OCI-LY1 (cell line): ENCODE results near the gene MAN1A2.

Experiments used
- H2AFZ ChIP-seq: fragments of 200-600 bp; sonication (generic), shearing (Covaris generic); 2 replicates; pipeline ENCODE4 v1.6.0; 2014; ENCODE audit warnings: antibody characterized with exemption, mild to moderate bottlenecking, low read length
- H3F3A ChIP-seq: fragments of 200-600 bp; sonication (generic), shearing (Covaris generic); 2 replicates; pipeline ENCODE4 v1.6.0; 2014; ENCODE audit warnings: mild to moderate bottlenecking, antibody characterized with exemption, low read length, moderate library complexity; ENCODE audit not compliant: insufficient read depth
- H3K27ac ChIP-seq: fragments of 200-600 bp; sonication (generic); 2 replicates; pipeline ENCODE4 v1.5.1; 2014; ENCODE audit warnings: low read length, mixed run types, mild to moderate bottlenecking, low read depth; ENCODE audit not compliant: poor library complexity, severe bottlenecking
- H3K27me3 ChIP-seq: fragments of 200-600 bp; sonication (generic); 2 replicates; pipeline ENCODE4 v1.6.0; 2014; ENCODE audit warnings: antibody characterized with exemption, mild to moderate bottlenecking, low read length, moderate library complexity; ENCODE audit not compliant: insufficient read depth
- H3K36me3 ChIP-seq: fragments of 200-600 bp; sonication (generic); 2 replicates; pipeline ENCODE4 v1.6.1; 2014; ENCODE audit warnings: mild to moderate bottlenecking, antibody characterized with exemption, low read length, moderate library complexity, mixed read lengths; ENCODE audit not compliant: insufficient read depth
- H3K4me1 ChIP-seq: fragments of 200-600 bp; sonication (generic); 2 replicates; pipeline ENCODE4 v1.5.1; 2014; ENCODE audit warnings: mild to moderate bottlenecking, low read length, moderate library complexity; ENCODE audit not compliant: insufficient read depth, severe bottlenecking
- H3K4me2 ChIP-seq: fragments of 200-600 bp; sonication (generic), shearing (Covaris generic); 2 replicates; pipeline ENCODE4 v1.6.1; 2014; ENCODE audit warnings: low read length
- H3K4me3 ChIP-seq: fragments of 200-600 bp; sonication (generic); 2 replicates; pipeline ENCODE4 v1.5.1; 2014; ENCODE audit warnings: low read length, low read depth, mild to moderate bottlenecking, mixed read lengths; ENCODE audit not compliant: poor library complexity, severe bottlenecking
- H3K79me2 ChIP-seq: fragments of 200-600 bp; shearing (Covaris generic); 2 replicates; pipeline ENCODE4 v1.6.1; 2016; ENCODE audit warnings: mixed run types, low read length, mixed read lengths; ENCODE audit not compliant: insufficient read depth
- H3K9ac ChIP-seq: fragments of 200-600 bp; sonication (generic), shearing (Covaris generic); 2 replicates; pipeline ENCODE4 v1.6.1; 2014; ENCODE audit warnings: mild to moderate bottlenecking, low read length, mixed read lengths
- H3K9me2 ChIP-seq: fragments of 200-600 bp; sonication (generic), shearing (Covaris generic); 2 replicates; pipeline ENCODE4 v1.6.1; 2014; ENCODE audit warnings: low read depth, mild to moderate bottlenecking, low read length, mixed read lengths
- H3K9me3 ChIP-seq: fragments of 200-600 bp; shearing (Covaris generic); 2 replicates; pipeline ENCODE4 v1.6.1; 2014; ENCODE audit warnings: low read length, mixed read lengths
- H4K20me1 ChIP-seq: fragments of 200-600 bp; sonication (generic), shearing (Covaris generic); 2 replicates; pipeline ENCODE4 v1.6.0; 2016; ENCODE audit warnings: mild to moderate bottlenecking, low read length; ENCODE audit not compliant: insufficient read depth
- CTCF ChIP-seq: fragments of 200-600 bp; sonication (generic), shearing (Covaris generic); IDR thresholded peaks from 2 replicates; pipeline ENCODE4 v1.5.1; 2017; ENCODE audit warnings: mild to moderate bottlenecking, antibody characterized with exemption, low read length, moderate library complexity, mixed read lengths
- EZH2 ChIP-seq: fragments of 200-600 bp; sonication (generic), shearing (Covaris generic); IDR thresholded peaks from 2 replicates; pipeline ENCODE4 v1.8.0; 2017; ENCODE audit warnings: borderline replicate concordance, mixed run types, mild to moderate bottlenecking, antibody characterized with exemption, low read length, moderate library complexity, mixed read lengths

The MAN1A2 gene

GRCh38 chr1:117576236-117576635 lies 209.0 kb downstream of the MAN1A2 start:
- Histone ChIP-seq H3K27me3 (0 out of 2 replicates have a peak, but pooled peaks cover 7% of the 10 kb centered on the region), H3K4me3 (no peak overlapping the region), H2AFZ (no peak overlapping the region), H3F3A (no peaks in the 10 kb centered on the region), H3K79me2 (no peaks in the 10 kb centered on the region), H3K9me2 (no peaks in the 10 kb centered on the region), H3K36me3 (no peaks in the 10 kb centered on the region), H3K9ac (no peak overlapping the region), H3K4me2 (no peak overlapping the region), H4K20me1 (no peaks in the 10 kb centered on the region), H3K9me3 (no peaks in the 10 kb centered on the region), H3K27ac (no peak overlapping the region), H3K4me1 (peaks cover 9% of the 10 kb centered on the region)
- TF ChIP-seq CTCF (no peak), EZH2 (no peak)

GRCh38 chr1:117577191-117577885 lies 210.1 kb downstream of the MAN1A2 start:
- Histone ChIP-seq H3K4me2 (no peak overlapping the region), H3K4me3 (no peak overlapping the region), H3K27ac (no peak overlapping the region), H3K36me3 (no peaks in the 10 kb centered on the region), H3K27me3 (0 out of 2 replicates have a peak, but pooled peaks cover 7% of the 10 kb centered on the region), H3K79me2 (no peaks in the 10 kb centered on the region), H4K20me1 (no peaks in the 10 kb centered on the region), H2AFZ (no peak overlapping the region), H3K9me2 (no peaks in the 10 kb centered on the region), H3F3A (no peaks in the 10 kb centered on the region), H3K4me1 (peaks cover 7% of the 10 kb centered on the region), H3K9ac (no peak overlapping the region), H3K9me3 (no peaks in the 10 kb centered on the region)
- no peak for TF ChIP-seq EZH2
- TF ChIP-seq CTCF = no peak

- H3K4me2 ChIP-seq = no peak overlapping the region
- TF ChIP-seq CTCF (no peak), EZH2 (no peak)
- no peak overlapping the region for H3K9ac ChIP-seq
- no peaks in the 10 kb centered on the region for H3K9me2 ChIP-seq
- H2AFZ ChIP-seq = no peak overlapping the region
- H3K27ac ChIP-seq = no peak overlapping the region
- H3F3A ChIP-seq = no peaks in the 10 kb centered on the region
- no peak overlapping the region for H3K4me3 ChIP-seq
- H3K4me1 ChIP-seq = no peaks in the 10 kb centered on the region
- H3K79me2 ChIP-seq = no peaks in the 10 kb centered on the region
- no peaks in the 10 kb centered on the region for H3K36me3 ChIP-seq
- no peaks in the 10 kb centered on the region for H3K9me3 ChIP-seq
- no peaks in the 10 kb centered on the region for H4K20me1 ChIP-seq
- H3K27me3 ChIP-seq = 0 out of 2 replicates have a peak, but pooled peaks cover 7% of the 10 kb centered on the region
Measured at GRCh38 chr1:117578466-117578865, 211.2 kb downstream of the MAN1A2 start.
